ENCODE measurements around the gene NCOA3. TPM values are rescaled to one million over a fixed set of nuclear protein-coding genes. Genes with fewer than 3 reads are reported as not detected.

NCOA3 gene
- total RNA-seq, 1 experiment from 2014 or later, result 25.9 TPM

DNA sequence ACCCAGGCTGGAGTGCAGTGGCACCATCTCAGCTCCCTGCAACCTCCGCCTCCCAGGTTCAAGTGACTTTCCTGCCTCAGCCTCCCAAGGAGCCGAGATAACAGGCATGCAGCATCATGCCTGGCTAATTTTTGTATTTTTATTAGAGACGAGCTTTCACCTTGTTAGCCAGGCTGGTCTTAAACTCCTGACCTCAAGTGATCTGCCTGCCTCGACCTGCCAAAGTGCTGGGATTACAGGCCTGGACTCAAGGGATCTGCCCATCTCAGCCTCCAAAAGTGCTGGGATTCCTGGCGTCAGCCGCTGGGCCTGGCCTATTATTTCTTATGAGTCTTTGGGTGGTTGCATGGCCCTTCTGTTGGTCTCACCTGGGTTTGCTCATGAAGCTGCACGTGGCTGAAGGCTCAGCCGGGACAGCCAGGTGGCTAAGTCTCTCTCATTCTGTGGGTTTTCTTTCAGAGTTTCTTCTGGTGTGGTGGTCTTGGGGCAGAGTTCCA lies 45.6 kb upstream of the NCOA3 start:
- intact Hi-C loops (cut with micrococcal nuclease), result no loop called here

More for the DNA sequence above, 45.6 kb upstream of the NCOA3 start:
- ATAC-seq, result no peak
- H3K9me3 ChIP-seq (ENCODE audit: control insufficient read depth in 1 of 2, insufficient read depth in 1 of 2, low read depth in 1 of 2, low read length in 2 of 2), result no peaks in the 10 kb centered on the region
- no peak overlapping the region for H2AFZ ChIP-seq (ENCODE audit: low read depth, low read length, poor library complexity, severe bottlenecking)
- H3K36me3 ChIP-seq (ENCODE audit: control insufficient read depth in 1 of 2, insufficient read depth in 2 of 2, low read length in 2 of 2), result no peaks in the 10 kb centered on the region
- H3K9me2 ChIP-seq (ENCODE audit: insufficient read depth), result no peaks in the 10 kb centered on the region
- DNase-seq (ENCODE audit: low read depth, low spot score), result no peak
- peaks cover 28 to 45% of the 10 kb centered on the region in 2 experiments for H3K4me1 ChIP-seq (ENCODE audit: control insufficient read depth in 1 of 2, insufficient read depth in 2 of 2, low read length in 2 of 2)
- H3K4me2 ChIP-seq (ENCODE audit: low read length), result no peak overlapping the region
- TF ChIP-seq, protein P1, sequence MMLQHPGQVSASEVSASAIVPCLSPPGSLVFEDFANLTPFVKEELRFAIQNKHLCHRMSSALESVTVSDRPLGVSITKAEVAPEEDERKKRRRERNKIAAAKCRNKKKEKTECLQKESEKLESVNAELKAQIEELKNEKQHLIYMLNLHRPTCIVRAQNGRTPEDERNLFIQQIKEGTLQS (IDR thresholded peaks at IDR 0.05), result no peak
- TF ChIP-seq YY1 (IDR thresholded peaks at IDR 0.05; ENCODE audit: extremely low read depth, insufficient replicate concordance, low read depth, low read length) (no peak), ZNF274 (IDR thresholded peaks at IDR 0.05; ENCODE audit: low read depth, low read length) (no peak), EZH2phosphoT487 (IDR thresholded peaks at IDR 0.05; ENCODE audit: borderline replicate concordance) (no peak), ELF1 (IDR thresholded peaks at IDR 0.05; ENCODE audit: borderline replicate concordance, low read depth) (no peak), SRF (IDR thresholded peaks at IDR 0.05; ENCODE audit: low read depth) (no peak), ZFX (IDR thresholded peaks at IDR 0.05) (no peak)
- TF ChIP-seq, protein P2, sequence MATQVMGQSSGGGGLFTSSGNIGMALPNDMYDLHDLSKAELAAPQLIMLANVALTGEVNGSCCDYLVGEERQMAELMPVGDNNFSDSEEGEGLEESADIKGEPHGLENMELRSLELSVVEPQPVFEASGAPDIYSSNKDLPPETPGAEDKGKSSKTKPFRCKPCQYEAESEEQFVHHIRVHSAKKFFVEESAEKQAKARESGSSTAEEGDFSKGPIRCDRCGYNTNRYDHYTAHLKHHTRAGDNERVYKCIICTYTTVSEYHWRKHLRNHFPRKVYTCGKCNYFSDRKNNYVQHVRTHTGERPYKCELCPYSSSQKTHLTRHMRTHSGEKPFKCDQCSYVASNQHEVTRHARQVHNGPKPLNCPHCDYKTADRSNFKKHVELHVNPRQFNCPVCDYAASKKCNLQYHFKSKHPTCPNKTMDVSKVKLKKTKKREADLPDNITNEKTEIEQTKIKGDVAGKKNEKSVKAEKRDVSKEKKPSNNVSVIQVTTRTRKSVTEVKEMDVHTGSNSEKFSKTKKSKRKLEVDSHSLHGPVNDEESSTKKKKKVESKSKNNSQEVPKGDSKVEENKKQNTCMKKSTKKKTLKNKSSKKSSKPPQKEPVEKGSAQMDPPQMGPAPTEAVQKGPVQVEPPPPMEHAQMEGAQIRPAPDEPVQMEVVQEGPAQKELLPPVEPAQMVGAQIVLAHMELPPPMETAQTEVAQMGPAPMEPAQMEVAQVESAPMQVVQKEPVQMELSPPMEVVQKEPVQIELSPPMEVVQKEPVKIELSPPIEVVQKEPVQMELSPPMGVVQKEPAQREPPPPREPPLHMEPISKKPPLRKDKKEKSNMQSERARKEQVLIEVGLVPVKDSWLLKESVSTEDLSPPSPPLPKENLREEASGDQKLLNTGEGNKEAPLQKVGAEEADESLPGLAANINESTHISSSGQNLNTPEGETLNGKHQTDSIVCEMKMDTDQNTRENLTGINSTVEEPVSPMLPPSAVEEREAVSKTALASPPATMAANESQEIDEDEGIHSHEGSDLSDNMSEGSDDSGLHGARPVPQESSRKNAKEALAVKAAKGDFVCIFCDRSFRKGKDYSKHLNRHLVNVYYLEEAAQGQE (IDR thresholded peaks at IDR 0.05; ENCODE audit: low read depth), result no peak
- no peak overlapping the region for H3K27ac ChIP-seq (ENCODE audit: low read depth, low read length)
- no peak overlapping the region for H3K4me3 ChIP-seq (replicated peaks in 1 of 2; ENCODE audit: low read depth in 1 of 2, low read length in 2 of 2)
- ChIA-PET RAD21 (ENCODE audit: low non-redundant PET in 1 of 2, low total read pairs in 2 of 2, uncharacterized antibody in 2 of 2, unreplicated experiment in 2 of 2) (no interaction called here), CTCF (no interaction called here), POLR2A (no interaction called here)
- no peaks in the 10 kb centered on the region for H4K20me1 ChIP-seq (ENCODE audit: insufficient read depth)
- no peaks in the 10 kb centered on the region for H3K27me3 ChIP-seq (ENCODE audit: insufficient read depth, low read length)
- no TSS peak for BruUV-seq (replicated peaks)
- H3K9ac ChIP-seq (ENCODE audit: low read length), result no peak overlapping the region
- no peaks in the 10 kb centered on the region for H3K79me2 ChIP-seq (ENCODE audit: insufficient read depth, low read length)

Data from HCT116 (cell line).